HG03039 (cell line): ENCODE data around the gene TBX10.
"Not testable (repeated sequence)": the region's sequence is repeated elsewhere in the genome, so short reads cannot be mapped to it uniquely, and the experiment has no call there.

Source experiments
- ATAC-seq: cut with Tn5 transposase; IDR thresholded peaks from one replicate; pipeline ENCODE4 v1.9.1; 2021; ENCODE audit warnings: mild to moderate bottlenecking, moderate library complexity; ENCODE audit not compliant: unreplicated experiment

The TBX10 gene

DNA sequence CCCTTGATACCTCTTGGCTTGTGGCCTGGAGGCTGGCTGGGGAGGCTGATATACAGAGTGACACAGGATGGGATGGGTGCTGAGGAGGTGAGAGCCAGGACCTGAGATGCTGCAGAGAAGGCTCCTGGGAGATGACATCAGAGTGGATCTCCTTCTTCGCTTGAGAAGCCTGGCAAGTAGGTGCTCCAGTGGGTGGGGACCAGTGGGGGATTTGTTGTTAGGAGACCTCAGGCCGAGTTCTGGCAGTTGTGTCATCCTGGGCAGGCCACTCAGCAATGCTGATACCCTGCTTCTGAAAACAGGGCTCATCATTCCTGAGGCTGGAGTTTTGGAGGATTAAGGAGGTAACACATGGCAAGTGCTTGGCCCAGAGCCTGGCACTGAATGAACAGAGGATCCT is 34.7 kb downstream of the TBX10 start:
- no peak for ATAC-seq

DNA sequence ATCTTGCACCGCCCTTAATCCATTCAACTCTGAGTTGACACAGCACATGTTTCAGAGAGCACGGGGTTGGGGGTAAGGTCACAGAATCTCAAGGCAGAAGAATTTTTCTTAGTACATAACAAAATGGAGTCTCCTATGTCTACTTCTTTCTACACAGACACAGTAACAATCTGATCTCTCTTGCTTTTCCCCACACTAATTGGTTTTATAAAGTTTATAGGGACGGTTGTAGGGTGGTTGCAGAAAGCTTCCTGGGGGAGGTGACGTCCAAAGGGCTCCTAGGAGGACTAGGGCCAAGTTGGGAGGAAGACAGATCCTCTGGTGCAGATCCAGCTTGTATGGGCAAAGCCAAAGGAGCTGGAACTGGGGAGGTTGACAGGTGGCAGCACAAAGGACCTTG is 35.4 kb downstream of the TBX10 start:
- ATAC-seq: not testable (repeated sequence)

DNA sequence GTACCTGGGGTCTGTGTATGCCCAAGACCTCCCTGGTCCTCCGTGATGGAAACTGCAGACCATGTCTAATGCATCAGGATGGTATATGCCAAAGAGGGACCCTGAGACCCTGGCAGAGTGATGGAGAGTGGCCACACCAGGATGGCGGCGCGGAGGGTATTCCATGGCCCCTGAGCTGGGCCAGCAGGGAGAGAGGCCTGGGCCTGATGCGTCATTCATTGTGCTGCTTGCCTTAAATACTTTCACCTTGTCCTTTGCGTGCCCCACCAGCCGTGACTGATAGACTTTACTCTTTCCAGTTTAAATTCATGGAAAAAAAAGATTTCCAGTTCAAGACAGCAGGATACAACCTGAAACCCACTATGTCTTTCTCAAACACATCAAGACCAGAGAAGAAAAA is 38.5 kb downstream of the TBX10 start:
- ATAC-seq: no peak

DNA sequence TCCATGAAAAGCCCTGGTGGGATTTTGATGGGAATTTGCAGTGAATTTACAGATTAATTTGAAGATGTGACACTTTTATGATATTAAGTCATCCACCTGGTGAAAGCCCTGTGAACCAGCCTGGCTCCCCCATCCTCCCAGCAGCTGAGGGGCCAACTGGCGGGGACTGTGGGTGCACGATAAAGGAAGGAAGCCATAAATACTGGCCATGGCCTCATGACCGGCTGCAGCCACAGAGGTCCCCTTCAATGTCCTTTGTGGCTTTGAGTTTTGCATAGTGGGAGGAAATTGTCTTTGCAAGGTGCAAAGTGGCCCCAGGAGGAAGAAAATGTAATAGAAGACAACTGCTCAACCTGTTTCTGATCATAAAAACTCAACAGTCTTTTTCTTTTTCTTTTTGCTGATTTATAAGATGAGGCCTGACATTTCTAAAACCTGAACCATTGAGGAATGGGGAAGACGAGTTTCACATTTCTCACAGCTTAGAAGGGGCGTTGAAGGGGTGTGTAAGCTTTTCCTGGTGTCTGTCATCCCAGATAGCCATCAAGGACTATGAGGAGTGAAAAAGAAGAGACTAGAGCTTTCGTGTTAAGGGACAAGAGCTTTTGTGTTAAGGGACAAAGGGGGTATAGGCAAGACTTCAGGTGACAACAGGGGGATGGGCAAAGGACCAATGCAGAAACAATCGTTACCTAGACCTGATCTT is 39.1 kb downstream of the TBX10 start:
- ATAC-seq: no peak

DNA sequence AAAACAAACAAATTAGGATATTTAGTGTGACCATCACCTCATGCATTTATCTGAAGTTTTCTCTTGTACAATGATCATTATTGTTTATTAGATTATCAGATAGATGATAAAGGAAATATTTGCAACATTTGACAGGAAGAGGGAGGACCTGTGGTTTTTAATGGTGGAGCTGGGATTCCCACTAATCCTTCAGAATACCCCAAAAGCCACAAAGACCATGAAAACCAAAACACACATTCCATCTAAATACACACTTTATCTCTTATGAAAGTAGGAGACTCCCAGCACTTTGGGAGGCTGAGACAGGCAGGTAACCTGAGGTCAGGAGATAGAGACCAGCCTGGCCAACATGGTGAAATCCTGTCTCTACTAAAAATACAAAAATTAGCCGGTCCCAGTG is 40.4 kb downstream of the TBX10 start:
- ATAC-seq: no peak

DNA sequence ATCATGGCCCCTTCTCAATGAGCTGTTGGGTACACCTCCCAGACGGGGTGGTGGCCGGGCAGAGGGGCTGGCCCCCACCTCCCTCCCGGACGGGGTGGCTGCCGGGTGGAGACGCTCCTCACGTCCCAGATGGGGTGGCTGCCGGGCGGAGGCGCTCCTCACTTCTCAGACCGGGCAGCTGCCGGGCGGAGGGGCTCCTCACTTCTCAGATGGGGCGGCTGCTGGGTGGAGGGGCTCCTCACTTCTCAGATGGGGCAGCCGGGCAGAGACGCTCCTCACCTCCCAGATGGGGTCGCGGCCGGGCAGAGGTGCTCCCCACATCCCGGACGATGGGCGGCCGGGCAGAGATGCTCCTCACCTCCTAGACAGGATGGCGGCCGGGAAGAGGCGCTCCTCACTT is 41.6 kb downstream of the TBX10 start:
- ATAC-seq: not testable (repeated sequence)

DNA sequence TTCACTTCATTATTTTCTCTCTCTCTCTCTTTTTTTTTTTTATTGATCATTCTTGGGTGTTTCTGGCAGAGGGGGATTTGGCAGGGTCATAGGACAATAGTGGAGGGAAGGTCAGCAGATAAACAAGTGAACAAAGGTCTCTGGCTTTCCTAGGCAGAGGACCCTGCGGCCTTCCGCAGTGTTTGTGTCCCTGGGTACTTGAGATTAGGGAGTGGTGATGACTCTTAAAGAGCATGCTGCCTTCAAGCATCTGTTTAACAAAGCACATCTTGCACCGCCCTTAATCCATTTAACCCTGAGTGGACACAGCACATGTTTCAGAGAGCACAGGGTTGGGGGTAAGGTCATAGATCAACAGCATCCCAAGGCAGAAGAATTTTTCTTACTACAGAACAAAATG is 42.1 kb downstream of the TBX10 start:
- ATAC-seq: not testable (repeated sequence)

DNA sequence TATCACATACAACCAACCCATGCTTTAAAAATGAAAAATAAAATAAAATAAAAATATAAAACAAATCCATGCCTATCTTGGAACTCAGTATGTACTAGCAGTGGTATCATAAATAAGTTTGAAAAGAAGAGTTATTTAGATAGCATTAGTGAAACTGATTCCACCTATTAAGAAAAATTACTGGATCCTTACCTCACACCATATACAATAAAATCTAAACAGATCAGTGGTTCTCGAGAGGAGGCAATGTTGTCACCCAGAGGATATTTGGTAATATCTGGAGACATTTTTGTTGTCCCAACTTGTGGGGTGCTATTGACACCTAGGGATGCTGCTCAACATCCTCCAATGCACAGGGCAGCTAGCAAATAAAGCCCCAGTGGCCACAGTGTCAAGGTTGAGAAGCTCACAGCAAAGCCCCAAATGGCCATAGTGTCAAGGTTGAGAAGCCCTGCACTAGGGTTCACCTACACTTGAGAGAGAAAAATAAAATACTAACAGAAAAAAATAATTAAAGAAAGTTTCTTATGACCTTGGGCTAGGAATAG is 42.7 kb downstream of the TBX10 start:
- no peak for ATAC-seq

DNA sequence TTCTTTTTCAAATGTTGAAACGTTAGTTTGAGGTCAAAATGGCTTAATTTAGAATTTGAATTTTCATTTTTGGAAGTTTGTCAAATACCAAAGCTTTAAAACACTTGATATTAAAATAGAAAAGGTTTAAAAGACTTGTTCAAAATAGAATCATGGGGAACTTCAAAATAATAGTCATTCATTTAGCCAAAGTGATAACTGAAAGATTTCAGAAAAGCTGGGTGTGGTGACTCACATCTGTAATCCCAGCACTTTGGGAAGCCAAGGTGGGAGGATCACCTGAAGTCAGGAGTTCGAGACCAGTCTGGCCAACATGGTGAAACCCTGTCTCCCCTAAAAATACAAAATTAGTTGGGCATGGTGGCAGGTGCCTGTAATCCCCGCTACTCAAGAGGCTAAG is 45.1 kb downstream of the TBX10 start:
- ATAC-seq: no peak

DNA sequence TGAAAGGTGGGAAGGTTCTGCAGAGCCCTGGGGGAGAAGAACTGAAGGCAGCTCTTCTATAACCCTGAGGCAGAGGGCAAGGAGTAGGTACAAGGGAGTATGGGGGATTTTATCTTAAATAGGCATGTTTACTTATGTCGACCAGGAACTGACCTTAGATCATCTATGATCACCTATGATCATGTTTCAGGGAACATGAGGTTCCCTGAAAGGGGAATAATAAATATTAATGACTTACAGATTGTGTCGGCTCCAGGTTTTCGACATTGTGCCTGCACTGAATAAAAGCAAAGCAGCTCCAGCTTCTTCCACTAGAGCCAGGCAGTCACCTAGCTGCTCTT is 46.0 kb downstream of the TBX10 start:
- no peak for ATAC-seq

DNA sequence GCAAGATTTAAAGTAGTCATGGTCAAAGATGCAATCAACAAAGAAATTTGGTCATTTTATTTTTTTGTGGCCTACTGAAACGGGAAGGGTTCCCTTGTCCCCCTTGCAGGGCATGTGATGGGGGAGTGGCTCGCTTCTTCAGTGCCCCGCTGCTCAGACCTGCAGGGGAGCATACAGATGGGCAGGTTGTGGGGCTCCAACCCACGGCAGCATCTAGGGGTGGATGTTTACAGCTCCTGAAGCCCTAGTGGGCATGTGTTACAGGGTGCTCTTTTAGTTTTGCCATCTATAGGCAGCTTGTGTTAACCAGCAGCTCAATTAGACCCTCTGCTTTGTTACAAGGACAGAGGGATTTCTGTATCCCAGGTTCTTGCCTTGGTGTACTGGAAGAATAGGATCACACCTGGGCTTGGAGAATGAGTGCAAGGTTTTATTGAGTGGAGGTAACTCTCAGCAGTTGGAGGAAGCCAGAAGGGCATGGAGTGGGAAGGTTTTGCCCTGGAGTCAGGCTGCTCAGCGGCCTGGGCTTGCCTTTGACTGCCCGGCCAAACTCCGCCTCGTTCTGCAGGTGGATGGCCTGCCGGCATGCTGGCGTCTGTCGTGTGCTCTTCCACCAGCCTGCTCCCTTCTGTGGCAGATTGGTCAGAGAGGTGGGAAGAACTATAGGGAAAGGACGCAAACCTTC is 46.5 kb downstream of the TBX10 start:
- no peak for ATAC-seq

DNA sequence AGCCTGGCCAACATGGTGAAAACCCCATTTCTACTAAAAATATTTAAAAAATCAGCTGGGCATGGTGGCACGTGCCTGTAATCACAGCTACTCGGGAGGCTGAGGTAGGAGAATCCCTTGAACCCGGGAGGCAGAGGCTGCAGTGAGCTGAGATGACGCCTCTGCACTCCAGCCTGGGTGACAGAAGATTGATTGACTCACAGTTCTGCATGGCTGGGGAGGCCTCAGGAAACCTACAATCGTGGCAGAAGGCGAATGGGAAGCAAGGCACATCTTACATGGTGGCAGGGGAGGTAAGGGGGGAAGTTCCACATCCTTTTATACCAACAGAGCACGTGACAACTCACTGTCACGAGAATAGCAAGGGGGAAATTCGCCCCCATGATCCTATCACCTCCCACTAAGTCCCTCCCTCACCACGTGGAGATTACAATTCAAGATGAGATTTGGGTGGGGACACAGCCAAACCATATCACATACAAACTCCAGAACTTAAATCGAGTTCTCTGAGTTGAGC is 50.6 kb downstream of the TBX10 start:
- ATAC-seq: not testable (repeated sequence)

DNA sequence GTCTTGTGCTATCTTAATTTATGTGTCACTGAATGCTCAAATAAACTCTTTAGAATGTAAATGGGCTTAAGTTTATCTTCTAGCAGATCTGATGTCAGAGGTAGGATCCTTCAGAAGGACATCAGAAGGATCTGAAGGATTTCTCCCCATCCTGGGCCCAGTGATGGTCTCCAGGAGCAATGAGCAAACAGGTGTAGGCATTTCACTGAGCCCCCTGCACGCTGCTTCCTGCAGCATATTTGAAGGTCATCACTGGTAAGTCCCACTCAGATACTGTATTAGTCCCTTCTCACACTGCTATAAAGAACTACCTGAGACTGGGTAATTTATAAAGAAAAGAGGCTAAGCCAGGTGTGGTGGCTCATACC is 51.4 kb downstream of the TBX10 start:
- ATAC-seq: no peak

DNA sequence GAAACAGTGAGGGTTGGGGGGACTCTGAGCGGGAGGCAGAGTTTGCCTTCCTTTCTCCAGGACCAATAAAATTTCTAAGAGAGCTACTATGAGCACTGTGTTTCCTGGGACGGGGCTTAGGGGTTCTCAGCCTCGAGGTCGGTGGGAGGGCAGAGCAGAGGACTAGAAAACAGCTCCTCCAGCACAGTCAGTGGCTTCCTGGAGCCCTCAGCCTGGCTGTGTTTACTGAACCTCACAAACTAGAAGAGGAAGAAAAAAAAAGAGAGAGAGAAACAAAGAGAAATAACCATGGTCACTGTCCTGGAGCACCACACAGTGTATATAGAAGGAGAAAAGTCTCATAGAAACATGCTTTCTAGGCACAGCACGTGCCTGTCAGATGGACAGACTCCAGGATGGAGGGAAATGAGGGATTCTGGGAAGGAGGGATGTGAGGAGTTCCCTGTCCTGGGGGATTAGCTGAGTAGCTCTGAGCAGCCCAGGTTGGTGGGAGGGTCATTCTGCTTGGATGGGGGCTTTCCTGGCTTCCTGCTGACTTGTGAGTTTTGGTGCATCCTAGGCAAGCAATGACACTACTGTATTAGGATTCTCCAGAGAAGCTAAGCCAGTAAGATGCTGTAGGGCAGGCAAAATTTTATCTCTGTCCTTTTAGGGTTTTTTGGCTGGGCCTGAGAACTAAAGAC is 52.9 kb downstream of the TBX10 start:
- ATAC-seq: no peak

DNA sequence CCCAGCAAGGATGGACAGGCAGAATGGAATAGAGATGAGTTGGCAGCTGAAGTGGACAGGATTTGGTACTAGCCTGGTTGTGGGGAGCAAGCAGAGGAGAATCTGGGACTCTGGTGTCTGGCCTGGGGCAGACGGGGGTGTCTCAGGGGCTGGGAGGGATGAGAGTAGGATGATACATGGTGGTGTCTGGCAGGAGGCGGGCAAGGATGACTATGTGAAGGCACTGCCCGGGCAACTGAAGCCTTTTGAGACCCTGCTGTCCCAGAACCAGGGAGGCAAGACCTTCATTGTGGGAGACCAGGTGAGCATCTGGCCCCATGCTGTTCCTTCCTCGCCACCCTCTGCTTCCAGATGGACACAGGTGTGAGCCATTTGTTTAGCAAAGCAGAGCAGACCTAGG is 53.7 kb downstream of the TBX10 start:
- no peak for ATAC-seq

DNA sequence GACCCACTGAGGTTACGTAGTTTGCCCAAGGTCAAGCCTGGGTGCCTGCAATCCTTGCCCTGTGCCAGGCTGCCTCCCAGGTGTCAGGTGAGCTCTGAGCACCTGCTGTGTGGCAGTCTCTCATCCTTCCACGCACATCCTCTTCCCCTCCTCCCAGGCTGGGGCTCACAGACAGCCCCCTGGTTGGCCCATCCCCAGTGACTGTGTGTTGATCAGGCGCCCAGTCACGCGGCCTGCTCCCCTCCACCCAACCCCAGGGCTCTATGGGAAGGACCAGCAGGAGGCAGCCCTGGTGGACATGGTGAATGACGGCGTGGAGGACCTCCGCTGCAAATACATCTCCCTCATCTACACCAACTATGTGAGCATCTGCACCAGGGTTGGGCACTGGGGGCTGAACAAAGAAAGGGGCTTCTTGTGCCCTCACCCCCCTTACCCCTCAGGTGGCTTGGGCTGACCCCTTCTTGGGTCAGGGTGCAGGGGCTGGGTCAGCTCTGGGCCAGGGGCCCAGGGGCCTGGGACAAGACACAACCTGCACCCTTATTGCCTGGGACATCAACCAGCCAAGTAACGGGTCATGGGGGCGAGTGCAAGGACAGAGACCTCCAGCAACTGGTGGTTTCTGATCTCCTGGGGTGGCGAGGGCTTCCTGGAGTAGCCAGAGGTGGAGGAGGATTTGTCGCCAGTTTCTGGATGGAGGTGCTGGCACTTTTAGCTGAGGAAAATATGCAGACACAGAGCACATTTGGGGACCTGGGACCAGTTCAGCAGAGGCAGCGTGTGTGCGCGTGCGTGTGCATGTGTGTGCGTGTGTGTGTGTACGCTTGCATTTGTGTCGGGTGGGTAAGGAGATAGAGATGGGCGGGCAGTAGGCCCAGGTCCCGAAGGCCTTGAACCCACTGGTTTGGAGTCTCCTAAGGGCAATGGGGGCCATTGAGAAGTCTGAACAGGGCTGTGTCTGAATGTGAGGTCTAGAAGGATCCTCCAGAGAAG is 54.4 kb downstream of the TBX10 start:
- ATAC-seq: no peak

DNA sequence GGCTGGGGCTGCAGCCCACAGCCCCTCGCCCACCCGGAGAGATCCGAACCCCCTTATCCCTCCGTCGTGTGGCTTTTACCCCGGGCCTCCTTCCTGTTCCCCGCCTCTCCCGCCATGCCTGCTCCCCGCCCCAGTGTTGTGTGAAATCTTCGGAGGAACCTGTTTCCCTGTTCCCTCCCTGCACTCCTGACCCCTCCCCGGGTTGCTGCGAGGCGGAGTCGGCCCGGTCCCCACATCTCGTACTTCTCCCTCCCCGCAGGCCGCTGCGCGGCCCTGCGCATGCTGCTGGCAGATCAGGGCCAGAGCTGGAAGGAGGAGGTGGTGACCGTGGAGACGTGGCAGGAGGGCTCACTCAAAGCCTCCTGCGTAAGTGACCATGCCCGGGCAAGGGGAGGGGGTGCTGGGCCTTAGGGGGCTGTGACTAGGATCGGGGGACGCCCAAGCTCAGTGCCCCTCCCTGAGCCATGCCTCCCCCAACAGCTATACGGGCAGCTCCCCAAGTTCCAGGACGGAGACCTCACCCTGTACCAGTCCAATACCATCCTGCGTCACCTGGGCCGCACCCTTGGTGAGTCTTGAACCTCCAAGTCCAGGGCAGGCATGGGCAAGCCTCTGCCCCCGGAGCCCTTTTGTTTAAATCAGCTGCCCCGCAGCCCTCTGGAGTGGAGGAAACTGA is 55.2 kb downstream of the TBX10 start:
- ATAC-seq: peak; percentile 13

DNA sequence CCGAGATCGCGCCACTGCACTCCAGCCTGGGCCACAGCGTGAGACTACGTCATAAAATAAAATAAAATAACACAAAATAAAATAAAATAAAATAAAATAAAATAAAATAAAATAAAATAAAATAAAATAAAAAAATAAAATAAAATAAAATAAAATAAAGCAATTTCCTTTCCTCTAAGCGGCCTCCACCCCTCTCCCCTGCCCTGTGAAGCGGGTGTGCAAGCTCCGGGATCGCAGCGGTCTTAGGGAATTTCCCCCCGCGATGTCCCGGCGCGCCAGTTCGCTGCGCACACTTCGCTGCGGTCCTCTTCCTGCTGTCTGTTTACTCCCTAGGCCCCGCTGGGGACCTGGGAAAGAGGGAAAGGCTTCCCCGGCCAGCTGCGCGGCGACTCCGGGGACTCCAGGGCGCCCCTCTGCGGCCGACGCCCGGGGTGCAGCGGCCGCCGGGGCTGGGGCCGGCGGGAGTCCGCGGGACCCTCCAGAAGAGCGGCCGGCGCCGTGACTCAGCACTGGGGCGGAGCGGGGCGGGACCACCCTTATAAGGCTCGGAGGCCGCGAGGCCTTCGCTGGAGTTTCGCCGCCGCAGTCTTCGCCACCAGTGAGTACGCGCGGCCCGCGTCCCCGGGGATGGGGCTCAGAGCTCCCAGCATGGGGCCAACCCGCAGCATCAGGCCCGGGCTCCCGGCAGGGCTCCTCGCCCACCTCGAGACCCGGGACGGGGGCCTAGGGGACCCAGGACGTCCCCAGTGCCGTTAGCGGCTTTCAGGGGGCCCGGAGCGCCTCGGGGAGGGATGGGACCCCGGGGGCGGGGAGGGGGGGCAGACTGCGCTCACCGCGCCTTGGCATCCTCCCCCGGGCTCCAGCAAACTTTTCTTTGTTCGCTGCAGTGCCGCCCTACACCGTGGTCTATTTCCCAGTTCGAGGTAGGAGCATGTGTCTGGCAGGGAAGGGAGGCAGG is 56.0 kb downstream of the TBX10 start, which contains the start of gene GSTP1:
Gene GSTP1, plus strand, starts transcription at position 566 of the 958 bp plus-strand sequence. Its CDS starts 32 bp downstream, at position 598.
- peak; percentile 63 for ATAC-seq

DNA sequence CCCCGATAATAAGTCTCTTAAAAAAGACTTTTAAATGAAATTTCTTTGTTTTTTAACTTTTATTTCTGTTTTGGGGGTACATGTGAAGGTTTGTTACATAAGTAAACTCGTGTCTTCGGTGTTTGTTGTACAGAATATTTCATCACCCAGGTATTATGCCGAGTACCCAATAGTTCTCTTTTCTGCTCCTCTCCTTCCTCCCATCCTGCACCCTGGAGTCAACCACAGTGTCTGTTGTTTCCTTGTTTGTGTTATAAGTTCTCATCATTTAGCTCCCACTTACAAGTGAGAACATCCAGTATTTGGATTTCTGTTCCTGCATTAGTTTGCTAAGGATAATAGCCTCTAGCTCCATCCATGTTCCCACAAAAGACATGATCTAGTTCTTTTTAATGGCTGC is 57.6 kb downstream of the TBX10 start:
- ATAC-seq: no peak
